Measurements from ENCODE around the gene LEFTY1.

Gene LEFTY1

DNA sequence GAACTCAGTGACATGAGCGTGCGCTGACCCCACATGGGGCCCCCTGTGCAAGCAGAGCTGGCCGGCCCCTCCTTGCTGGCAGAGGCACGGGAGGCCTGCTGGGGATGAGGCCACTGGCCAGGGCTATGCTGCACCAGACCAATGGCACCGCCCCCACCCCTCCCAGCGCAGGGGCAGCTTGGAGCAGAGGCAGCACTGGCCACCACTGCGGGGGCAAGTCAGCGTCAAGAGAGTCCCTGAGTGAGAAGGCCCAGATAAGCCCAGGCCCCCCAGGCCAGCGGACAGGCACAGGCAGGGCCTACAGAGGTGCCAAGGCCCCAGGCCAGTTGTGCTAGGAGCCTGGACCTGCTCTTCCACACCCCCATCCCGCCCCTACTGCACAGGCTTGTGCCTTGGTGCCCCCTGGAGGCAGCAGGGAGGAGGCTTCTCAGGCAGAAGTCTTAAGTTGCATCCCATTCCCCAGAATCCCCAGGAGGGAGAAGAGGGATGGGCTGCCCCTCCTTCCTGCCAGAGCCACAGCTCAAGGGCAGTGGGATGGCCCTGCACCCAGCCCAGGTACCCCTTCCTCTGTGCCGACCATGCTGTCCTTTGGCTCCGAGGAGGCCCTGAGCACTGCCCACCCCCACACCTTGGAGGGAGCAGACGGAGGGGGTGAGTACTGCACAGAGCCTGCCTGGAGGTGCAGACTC is 43.2 kb downstream of the LEFTY1 start:
- H3K4me3 ChIP-seq (ENCODE audit: low read depth, low read length): no peak overlapping the region
- ChIA-PET POLR2A (no interaction called here), CTCF (interaction anchor here (0.6 to 9.8 kb wide), 18 partner anchors 9 to 378 kb away, joined by 3 to 105 read pairs (median 4); partner anchors contain the start of gene SRP9)
- DNase-seq (ENCODE audit: low read depth, low spot score): no peak
- TF ChIP-seq, protein P1, sequence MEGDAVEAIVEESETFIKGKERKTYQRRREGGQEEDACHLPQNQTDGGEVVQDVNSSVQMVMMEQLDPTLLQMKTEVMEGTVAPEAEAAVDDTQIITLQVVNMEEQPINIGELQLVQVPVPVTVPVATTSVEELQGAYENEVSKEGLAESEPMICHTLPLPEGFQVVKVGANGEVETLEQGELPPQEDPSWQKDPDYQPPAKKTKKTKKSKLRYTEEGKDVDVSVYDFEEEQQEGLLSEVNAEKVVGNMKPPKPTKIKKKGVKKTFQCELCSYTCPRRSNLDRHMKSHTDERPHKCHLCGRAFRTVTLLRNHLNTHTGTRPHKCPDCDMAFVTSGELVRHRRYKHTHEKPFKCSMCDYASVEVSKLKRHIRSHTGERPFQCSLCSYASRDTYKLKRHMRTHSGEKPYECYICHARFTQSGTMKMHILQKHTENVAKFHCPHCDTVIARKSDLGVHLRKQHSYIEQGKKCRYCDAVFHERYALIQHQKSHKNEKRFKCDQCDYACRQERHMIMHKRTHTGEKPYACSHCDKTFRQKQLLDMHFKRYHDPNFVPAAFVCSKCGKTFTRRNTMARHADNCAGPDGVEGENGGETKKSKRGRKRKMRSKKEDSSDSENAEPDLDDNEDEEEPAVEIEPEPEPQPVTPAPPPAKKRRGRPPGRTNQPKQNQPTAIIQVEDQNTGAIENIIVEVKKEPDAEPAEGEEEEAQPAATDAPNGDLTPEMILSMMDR (IDR thresholded peaks at IDR 0.05; ENCODE audit: insufficient read depth, low read length, missing control alignments): peak; percentile 87

DNA sequence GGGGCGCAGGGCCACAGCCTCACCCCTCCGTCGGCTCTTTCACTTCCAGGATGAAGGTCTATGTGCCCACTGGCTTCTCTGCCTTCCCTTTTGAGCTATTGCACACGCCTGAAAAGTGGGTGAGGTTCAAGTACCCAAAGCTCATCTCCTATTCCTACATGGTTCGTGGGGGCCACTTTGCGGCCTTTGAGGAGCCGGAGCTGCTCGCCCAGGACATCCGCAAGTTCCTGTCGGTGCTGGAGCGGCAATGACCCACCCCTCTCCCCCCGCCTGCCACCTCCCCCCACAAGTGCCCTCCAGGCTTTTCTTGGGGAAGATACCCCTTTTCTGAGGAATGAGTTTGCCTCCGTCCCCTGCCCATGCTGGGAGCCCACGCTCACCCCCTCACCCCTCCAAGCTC is 43.8 kb downstream of the LEFTY1 start:
- H3K4me3 ChIP-seq (ENCODE audit: low read depth, low read length): no peak overlapping the region
- POLR2A ChIA-PET: no interaction called here
- TF ChIP-seq, protein P1 (IDR thresholded peaks at IDR 0.05; ENCODE audit: insufficient read depth, low read length, missing control alignments): no peak
- CTCF ChIA-PET: interaction anchor here (0.8 to 9.8 kb wide), 6 partner anchors 10 to 377 kb away, joined by 3 to 105 read pairs (median 5); no protein-coding TSS in a partner anchor
- DNase-seq (ENCODE audit: low read depth, low spot score): no peak

DNA sequence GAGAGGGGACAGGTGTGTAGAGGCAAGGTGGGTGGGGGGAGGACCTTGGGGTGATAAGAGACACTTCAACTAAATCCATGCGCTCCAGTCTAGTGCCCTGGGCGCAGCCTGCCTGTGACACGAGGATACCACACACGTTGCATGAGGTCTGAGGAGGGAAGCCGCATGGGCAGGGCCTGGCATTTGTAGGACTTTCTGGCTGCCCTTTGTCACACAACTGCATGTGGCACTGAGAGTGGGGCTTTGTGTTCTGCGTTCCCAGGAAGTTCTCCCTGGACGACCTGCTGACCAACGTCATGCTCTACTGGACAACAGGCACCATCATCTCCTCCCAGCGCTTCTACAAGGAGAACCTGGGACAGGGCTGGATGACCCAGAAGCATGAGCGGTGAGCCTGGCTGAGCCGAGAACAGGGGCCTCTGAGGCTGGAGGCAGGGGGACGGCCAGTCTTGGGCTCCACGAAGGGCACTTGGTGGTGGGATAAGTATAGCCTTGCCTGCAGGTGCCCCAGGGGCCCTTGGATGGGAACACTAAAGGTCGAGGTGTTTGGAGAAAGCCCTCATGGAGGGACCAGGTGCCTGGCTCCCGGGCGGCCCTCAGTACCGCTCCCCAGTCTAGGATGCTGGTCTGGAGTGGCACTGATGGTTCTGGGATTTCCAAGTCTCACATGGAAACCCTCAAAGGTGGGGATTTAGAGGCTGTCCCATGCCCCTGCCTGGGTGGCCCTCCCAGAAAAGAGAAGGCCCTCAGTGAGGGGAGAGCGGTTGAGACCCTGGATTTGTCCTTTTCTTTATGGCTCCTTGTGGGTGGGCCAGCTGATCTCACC is 44.5 kb downstream of the LEFTY1 start:
- no peak for DNase-seq (ENCODE audit: low read depth, low spot score)
- CTCF ChIA-PET: interaction anchor here (0.8 to 9.8 kb wide), 7 partner anchors 10 to 376 kb away, joined by 3 to 105 read pairs (median 5); no protein-coding TSS in a partner anchor
- POLR2A ChIA-PET: no interaction called here
- no peak overlapping the region for H3K4me3 ChIP-seq (ENCODE audit: low read depth, low read length)
- TF ChIP-seq, protein P1 (IDR thresholded peaks at IDR 0.05; ENCODE audit: insufficient read depth, low read length, missing control alignments): no peak

DNA sequence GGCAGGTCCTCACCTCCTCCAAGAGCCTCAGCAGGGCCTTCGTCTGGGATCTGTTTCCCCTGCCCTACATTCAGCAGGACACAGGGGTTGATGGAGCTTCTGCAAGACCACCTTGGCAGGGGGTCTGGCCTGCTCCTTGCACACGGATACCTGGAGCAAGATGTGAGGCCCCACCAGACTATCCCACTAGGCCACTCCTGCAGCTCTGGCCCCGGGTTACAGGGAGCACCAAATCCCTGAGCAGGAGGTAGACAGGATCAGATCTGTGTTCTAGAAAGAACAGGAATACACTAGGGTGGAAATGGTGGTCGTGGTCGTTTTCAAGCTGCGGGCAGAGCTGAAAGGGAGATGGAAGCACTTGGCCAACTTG is 45.5 kb downstream of the LEFTY1 start:
- ChIA-PET CTCF (interaction anchor here (1.1 to 9.8 kb wide), 3 partner anchors 13 to 368 kb away, joined by 3 to 105 read pairs (median 5); no protein-coding TSS in a partner anchor), POLR2A (interaction anchor here (0.7 kb wide), 1 partner anchor 66 kb away, joined by 3 read pairs; the partner anchor contains the start of gene SRP9)
- DNase-seq (ENCODE audit: low read depth, low spot score): no peak
- no peak overlapping the region for H3K4me3 ChIP-seq (ENCODE audit: low read depth, low read length)
- TF ChIP-seq, protein P1 (IDR thresholded peaks at IDR 0.05; ENCODE audit: insufficient read depth, low read length, missing control alignments): no peak

DNA sequence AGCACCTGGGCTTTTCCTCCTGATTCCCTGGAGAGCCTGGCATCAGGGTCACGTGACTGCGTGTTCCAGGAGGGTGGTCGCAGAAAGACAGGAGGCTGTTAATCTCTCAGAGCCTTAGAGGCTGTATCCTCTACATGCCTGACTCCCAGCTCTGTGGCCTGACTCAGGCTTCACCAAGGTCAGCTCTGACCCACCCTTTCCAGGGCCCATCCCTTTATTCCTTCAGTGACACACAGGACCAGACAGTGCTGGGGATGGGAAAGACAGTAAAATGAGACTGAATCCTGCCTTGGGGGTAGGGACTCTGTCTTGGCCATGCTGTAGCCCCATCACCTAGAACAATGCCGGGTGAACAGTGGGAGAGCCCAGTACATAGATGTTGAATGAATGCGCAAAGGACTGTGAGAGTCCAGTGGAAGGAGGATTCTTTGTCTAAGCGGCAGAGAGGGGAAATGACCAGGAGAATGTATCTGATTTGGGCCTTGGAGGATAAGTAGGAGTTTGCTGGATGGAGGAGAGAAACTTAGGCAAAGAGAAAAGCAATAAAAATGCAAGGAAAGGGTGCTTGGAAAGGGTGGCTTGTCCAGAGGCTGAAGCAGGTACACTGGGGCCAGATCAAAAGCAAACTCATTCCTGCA is 46.0 kb downstream of the LEFTY1 start:
- CTCF ChIA-PET: interaction anchor here (1.1 to 9.8 kb wide), 2 partner anchors 132 to 367 kb away, joined by 3 to 105 read pairs; no protein-coding TSS in a partner anchor
- POLR2A ChIA-PET: interaction anchor here (0.7 kb wide), 1 partner anchor 66 kb away, joined by 3 read pairs; the partner anchor contains the start of gene SRP9
- DNase-seq (ENCODE audit: low read depth, low spot score): no peak

More for the DNA sequence above, 46.0 kb downstream of the LEFTY1 start:
- no peak overlapping the region for H3K4me3 ChIP-seq (ENCODE audit: low read depth, low read length)
- TF ChIP-seq, protein P1 (IDR thresholded peaks at IDR 0.05; ENCODE audit: insufficient read depth, low read length, missing control alignments): no peak

Measured in AG04449 (cell line).